ENCODE results near the gene RDH14. TPM values are rescaled to one million over a fixed set of nuclear protein-coding genes. Genes with fewer than 3 reads are reported as not detected.

RDH14 gene
- total and polyA plus RNA-seq, 4 donors, result 13.3 to 23.9 (median 15.6) TPM

GRCh38 chr2:18544171-18544570 lies 16.3 kb downstream of the RDH14 start:
- Histone ChIP-seq H3K9me3 (ENCODE audit: control insufficient read depth in 4 of 4, low read length in 3 of 4) (no peaks in the 10 kb centered on the region), H3K27ac (ENCODE audit: low read depth in 1 of 2, low read length in 2 of 2) (no peak overlapping the region), H3K9ac (ENCODE audit: low read depth in 1 of 2, low read length in 2 of 2) (no peak overlapping the region), H3K4me1 (ENCODE audit: control insufficient read depth in 4 of 4, insufficient read depth in 4 of 4, low read length in 3 of 4) (no peaks in the 10 kb centered on the region), H3K4me3 (ENCODE audit: low read depth in 1 of 3, low read length in 3 of 3) (no peak overlapping the region), H3K36me3 (ENCODE audit: control insufficient read depth in 4 of 4, insufficient read depth in 3 of 4, low read depth in 1 of 4, low read length in 3 of 4) (no peaks in the 10 kb centered on the region), H3K27me3 (ENCODE audit: control insufficient read depth in 4 of 4, insufficient read depth in 4 of 4, low read length in 3 of 4) (no peaks in the 10 kb centered on the region)
- DNase-seq (ENCODE audit: low spot score), result no peak
- TF ChIP-seq REST (IDR thresholded peaks at IDR 0.05) (no peak), YY1 (IDR thresholded peaks at IDR 0.05) (no peak)
- 89% methylated on average over 3 of the region's 3 CpGs for WGBS

- WGBS, result 82% methylated on average over 2 of the region's 2 CpGs
- Histone ChIP-seq H3K9ac (ENCODE audit: low read depth in 1 of 2, low read length in 2 of 2) (no peak overlapping the region), H3K4me3 (ENCODE audit: low read depth in 1 of 3, low read length in 3 of 3) (no peak overlapping the region), H3K27ac (ENCODE audit: low read depth in 1 of 2, low read length in 2 of 2) (no peak overlapping the region), H3K27me3 (ENCODE audit: control insufficient read depth in 4 of 4, insufficient read depth in 4 of 4, low read length in 3 of 4) (no peaks in the 10 kb centered on the region), H3K9me3 (ENCODE audit: control insufficient read depth in 4 of 4, low read length in 3 of 4) (no peaks in the 10 kb centered on the region), H3K4me1 (ENCODE audit: control insufficient read depth in 4 of 4, insufficient read depth in 4 of 4, low read length in 3 of 4) (no peaks in the 10 kb centered on the region), H3K36me3 (ENCODE audit: control insufficient read depth in 4 of 4, insufficient read depth in 3 of 4, low read depth in 1 of 4, low read length in 3 of 4) (no peaks in the 10 kb centered on the region)
- no peak for TF ChIP-seq CTCF (IDR thresholded peaks at IDR 0.05; ENCODE audit: low read depth, low read length, missing input control)
- no peak for TF ChIP-seq YY1 (IDR thresholded peaks at IDR 0.05)
- TF ChIP-seq HNF4A (conservative IDR thresholded peaks at IDR 0.05), result no peak
- TF ChIP-seq NR2F2 (IDR thresholded peaks at IDR 0.05), result no peak
- no peak for TF ChIP-seq HNF4G (IDR thresholded peaks at IDR 0.05)
- TF ChIP-seq REST (IDR thresholded peaks at IDR 0.05), result no peak
- TF ChIP-seq FOXA1 (IDR thresholded peaks at IDR 0.05), result no peak
- TF ChIP-seq TAF1 (conservative IDR thresholded peaks at IDR 0.05), result no peak
- TF ChIP-seq ZBTB33 (IDR thresholded peaks at IDR 0.05), result no peak
- TF ChIP-seq EGR1 (IDR thresholded peaks at IDR 0.05; ENCODE audit: low read depth in 2 of 2), result no peak
- DNase-seq (ENCODE audit: low spot score), result no peak
These were observed 19.6 kb downstream of the RDH14 start for GRCh38 chr2:18540872-18541271.
